Activated T-cell treated with anti-CD3 and anti-CD28 coated beads for 48 hours (primary cell): ENCODE data around the gene OSBPL10.

ENCODE experiments used
- DNase-seq: peaks from one replicate; pipeline ENCODE4 v3.0.0-alpha.2; 2020; ENCODE audit warnings: low read depth

The OSBPL10 gene

GRCh38 chr3:31661286-31661685, 319.8 kb downstream of the OSBPL10 start:
- DNase-seq = no peak

- DNase-seq = no peak
Measured at GRCh38 chr3:31659246-31659645, 321.8 kb downstream of the OSBPL10 start.

- DNase-seq = no peak
Measured at GRCh38 chr3:31654998-31655397, 326.1 kb downstream of the OSBPL10 start.

GRCh38 chr3:31653464-31653863, 327.6 kb downstream of the OSBPL10 start:
- no peak for DNase-seq

- DNase-seq = no peak
Measured at GRCh38 chr3:31652296-31652695, 328.8 kb downstream of the OSBPL10 start.

GRCh38 chr3:31648286-31648968, 332.6 kb downstream of the OSBPL10 start:
- no peak for DNase-seq

- DNase-seq = no peak
Measured at GRCh38 chr3:31645256-31645655, 335.8 kb downstream of the OSBPL10 start.

GRCh38 chr3:31639828-31640227, 341.2 kb downstream of the OSBPL10 start:
- DNase-seq = no peak

GRCh38 chr3:31636694-31637442, 344.2 kb downstream of the OSBPL10 start:
- DNase-seq = no peak

- DNase-seq = no peak
Measured at GRCh38 chr3:31636049-31636448, 345.0 kb downstream of the OSBPL10 start.

- DNase-seq = no peak
Measured at GRCh38 chr3:31635545-31635944, 345.5 kb downstream of the OSBPL10 start.

- no peak for DNase-seq
Measured at GRCh38 chr3:31634476-31634875, 346.6 kb downstream of the OSBPL10 start.

GRCh38 chr3:31629054-31629453, 352.0 kb downstream of the OSBPL10 start:
- no peak for DNase-seq

GRCh38 chr3:31625358-31625757, 355.7 kb downstream of the OSBPL10 start:
- no peak for DNase-seq

GRCh38 chr3:31624083-31624709, 356.9 kb downstream of the OSBPL10 start:
- DNase-seq = no peak

- DNase-seq = no peak
Measured at GRCh38 chr3:31622636-31623288, 358.3 kb downstream of the OSBPL10 start.

- DNase-seq = no peak
Measured at GRCh38 chr3:31621314-31621713, 359.7 kb downstream of the OSBPL10 start.

- DNase-seq = no peak
Measured at GRCh38 chr3:31620656-31621055, 360.4 kb downstream of the OSBPL10 start.

GRCh38 chr3:31616711-31617110, 364.4 kb downstream of the OSBPL10 start:
- no peak for DNase-seq

GRCh38 chr3:31615071-31615875, 365.8 kb downstream of the OSBPL10 start:
- no peak for DNase-seq

- DNase-seq = no peak
Measured at GRCh38 chr3:31614162-31614921, 366.7 kb downstream of the OSBPL10 start.
